HG02588 (cell line): Measurements from ENCODE around the gene EPG5.
"Not testable (repeated sequence)": the region's sequence is repeated elsewhere in the genome, so short reads cannot be mapped to it uniquely, and the experiment has no call there.

Source experiments
- ATAC-seq: cut with Tn5 transposase; IDR thresholded peaks from one replicate; pipeline ENCODE4 v1.9.1; 2021; ENCODE audit warnings: mild to moderate bottlenecking, moderate library complexity; ENCODE audit not compliant: unreplicated experiment

EPG5 gene

GRCh38 chr18:45841060-45841764 is 125.9 kb downstream of the EPG5 start:
- ATAC-seq: no peak

DNA sequence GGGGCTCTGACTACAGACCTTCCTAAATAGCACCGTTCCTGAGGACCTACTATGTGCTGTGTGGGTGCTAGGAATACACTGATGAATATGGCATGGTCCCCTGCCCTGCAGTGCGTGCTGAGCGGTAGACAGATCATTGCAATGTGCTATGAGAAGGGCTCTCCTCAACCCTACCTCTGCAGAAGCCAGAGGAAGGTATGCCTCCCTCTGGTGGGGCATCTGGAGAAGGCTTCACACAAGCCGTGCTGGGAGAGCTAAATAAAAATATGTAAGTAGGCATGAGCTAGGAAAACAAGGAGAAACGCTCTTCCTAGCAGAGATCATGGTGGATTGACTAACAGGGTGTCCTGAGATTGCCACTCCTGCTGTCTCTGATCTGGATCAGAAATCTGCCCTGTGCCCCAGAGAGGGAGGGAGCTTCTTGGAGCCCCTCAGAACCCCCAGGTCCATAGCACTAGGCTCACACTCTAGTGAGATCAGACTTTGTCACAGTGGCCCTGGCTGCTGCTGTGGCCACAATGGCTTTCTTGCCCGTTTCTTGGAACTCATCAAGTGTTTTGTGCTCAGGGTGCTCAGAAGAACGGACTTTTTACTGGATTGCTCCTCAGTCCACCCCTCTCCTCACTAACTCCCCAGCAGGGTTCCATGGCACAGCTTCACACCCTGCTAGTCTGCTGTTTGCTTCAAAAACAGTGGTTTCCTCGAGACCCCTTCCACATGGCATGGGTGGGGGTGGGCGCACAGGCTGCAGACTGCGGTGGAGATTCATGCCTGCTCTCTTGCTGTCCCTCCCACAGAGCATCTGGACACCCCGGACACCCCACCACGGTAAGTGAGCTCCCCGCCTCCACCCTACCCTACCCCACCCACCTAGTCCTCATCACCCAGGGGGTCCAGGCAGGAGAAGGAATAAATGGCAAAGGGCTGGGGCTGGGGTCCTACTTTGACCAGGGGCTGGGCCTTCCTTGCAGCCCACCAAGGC is 127.4 kb downstream of the EPG5 start:
- no peak for ATAC-seq

- no peak for ATAC-seq
Measured at GRCh38 chr18:45838302-45839070, 128.6 kb downstream of the EPG5 start.

DNA sequence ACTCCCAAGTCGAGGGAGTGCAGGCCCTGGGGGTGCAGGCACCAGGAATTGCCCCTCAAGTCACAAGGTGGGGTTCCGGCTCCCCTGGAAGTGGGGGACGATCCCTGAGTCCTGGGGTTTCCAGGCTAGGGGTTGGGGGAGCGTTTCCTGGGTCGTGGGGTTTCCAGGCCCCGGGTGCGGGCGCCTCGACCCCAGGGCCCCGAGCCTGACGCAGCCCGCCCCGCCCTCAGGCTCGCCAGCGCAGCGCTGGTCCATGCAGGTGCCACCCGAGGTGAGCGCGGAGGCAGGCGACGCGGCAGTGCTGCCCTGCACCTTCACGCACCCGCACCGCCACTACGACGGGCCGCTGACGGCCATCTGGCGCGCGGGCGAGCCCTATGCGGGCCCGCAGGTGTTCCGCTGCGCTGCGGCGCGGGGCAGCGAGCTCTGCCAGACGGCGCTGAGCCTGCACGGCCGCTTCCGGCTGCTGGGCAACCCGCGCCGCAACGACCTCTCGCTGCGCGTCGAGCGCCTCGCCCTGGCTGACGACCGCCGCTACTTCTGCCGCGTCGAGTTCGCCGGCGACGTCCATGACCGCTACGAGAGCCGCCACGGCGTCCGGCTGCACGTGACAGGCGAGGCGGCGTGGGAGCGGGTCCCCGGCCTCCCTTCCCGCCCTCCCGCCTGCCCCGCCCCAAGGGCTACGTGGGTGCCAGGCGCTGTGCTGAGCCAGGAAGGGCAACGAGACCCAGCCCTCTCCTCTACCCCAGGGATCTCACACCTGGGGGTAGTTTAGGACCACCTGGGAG is 129.7 kb downstream of the EPG5 start:
- no peak for ATAC-seq

DNA sequence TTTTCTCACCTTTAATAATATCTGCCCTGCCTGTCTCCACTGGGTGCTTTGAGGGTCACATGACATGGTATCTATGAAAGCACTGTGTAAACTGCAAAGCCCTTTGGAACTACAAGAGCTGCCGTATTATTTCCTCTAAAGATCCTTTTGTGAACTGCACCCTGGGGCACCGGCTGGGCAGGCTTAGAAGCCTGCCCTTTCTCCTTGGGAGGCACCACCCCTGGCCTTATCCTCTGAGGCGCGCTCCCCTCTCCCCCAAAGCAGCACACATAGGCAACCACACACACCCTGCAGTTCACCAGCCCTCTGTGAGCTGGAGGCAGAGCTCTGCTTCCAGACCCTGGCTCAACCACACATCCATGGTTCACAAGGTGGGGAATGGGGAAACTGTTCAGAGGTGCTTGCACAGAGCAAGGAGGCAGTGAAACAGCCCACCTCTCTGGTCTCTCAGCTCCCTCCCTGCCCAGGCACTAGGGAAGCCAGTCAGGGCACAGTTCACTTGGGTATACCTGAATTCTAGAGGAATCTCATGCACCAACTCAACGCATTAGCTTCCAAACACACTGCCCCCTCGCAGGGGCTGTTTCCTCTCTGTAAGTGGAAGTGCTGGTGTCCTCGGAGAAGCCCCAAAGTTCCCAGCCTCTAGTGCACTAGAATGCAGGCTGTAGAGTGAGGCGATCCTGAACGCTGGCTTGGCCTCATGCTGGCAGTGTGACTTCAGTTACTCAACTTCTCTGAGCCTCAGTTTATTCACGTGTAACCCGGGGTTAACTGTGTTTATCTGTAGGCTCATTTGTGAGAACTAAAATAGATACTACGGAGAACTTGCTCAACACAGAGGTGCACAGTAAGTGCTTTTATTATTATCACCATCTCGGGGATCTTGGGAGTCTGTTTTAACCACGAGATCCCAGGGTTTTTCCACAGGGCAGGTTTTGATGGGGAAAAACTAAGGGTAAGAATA is 130.6 kb downstream of the EPG5 start:
- ATAC-seq: no peak

DNA sequence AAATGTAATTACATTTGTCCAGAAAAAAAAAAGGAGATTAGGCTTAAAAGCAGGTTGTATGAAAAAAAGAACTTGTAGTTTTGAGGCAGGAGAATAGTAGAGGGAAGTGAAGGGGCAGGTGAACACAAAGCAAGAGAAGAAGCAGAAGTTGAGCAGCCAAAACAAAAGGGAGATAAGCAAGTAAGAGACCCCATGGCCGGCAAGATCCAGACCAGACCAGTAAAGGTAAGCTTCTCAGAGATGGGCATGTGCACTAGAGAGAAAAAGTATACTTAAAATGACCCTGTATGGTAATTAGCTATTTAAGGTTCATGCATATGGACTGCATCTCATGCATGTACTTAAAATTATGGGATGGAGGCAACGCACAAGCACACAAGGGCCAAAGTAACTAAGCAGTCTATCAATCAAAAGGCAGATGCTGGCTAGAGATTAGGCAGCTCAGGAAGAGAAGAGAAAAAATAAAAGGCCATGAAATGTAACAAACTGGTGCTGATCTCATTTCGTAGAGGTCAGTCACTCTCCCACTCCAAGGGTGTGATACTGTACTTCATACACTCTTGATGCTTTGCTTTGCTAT is 132.0 kb downstream of the EPG5 start:
- no peak for ATAC-seq

GRCh38 chr18:45834306-45834705 is 132.8 kb downstream of the EPG5 start:
- ATAC-seq: no peak

DNA sequence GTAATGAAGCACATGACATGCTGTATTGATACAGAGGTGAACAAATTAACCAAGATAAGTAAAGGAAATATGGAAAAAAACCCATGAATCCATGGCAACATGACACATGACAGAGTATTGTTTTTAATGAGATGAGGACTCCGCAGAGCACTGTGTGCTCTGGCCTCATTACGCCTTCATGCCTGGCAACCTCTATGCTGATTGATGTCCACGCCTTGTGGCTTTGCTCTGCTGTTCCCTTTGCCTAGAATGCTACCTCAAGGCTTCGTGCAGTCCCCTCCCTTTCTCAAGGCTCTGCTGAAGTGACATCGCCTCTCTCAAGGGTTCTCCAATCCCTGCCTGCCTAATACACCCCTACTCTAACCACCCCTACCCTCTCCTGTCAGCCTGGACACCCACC is 133.3 kb downstream of the EPG5 start:
- ATAC-seq: no peak

DNA sequence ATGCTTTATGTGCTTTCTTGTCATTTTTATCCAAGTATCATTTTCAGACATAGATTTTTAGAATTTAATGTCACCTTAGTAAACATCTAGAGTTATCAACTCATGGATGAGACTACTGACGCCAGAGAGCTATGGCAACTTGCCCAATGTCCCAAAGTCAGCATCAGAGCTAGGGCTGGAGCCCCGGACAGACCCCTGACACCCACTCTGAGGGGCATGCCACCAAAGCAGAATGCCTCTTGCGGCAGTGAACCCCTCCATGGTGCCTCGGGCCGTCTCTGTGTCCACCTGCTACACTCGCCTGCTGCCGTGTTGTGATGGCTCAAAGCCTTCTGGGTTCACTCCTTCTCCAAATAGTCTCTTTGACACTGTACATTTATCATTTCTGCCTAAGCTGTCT is 136.2 kb downstream of the EPG5 start:
- no peak for ATAC-seq

DNA sequence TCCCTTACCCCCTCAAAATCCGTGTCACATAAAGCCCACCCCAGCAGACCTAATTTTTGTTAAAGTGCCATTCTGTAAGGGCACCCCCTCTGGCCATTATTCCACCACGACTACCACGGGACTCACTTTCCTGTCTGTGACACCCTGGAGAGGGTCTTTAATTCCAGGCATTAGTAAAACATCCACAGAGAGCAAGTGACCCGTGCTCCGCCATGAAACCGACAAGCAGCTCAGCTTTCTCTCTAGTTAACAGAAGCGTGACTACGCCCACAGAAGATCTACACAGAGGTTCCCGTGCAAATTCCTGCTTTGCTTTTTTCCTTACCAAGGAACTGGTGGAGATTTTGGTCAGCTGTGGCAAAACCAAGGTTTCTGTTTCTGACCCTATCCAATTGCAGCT is 137.3 kb downstream of the EPG5 start:
- no peak for ATAC-seq

GRCh38 chr18:45828917-45829811 is 138.0 kb downstream of the EPG5 start:
- no peak for ATAC-seq

DNA sequence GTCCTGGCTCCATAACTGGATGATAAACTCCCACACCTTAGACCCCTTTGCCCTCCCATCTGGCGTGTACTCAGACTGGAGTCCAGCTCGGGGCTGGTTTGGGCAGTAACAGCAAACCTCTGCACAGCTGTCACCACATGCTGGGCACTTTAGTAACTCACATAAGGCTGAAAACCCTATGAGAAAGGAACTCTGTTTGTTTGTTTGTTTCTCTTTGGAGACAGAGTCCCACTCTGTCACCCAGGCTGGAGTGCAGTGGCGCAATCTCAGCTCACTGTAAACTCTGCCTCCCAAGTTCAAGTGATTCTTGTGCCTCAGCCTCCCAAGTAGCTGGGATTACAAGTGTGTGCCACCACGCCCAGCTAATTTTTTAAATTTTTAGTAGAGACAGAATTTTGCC is 140.4 kb downstream of the EPG5 start:
- ATAC-seq: not testable (repeated sequence)

GRCh38 chr18:45826084-45826483 is 141.0 kb downstream of the EPG5 start:
- ATAC-seq: no peak

DNA sequence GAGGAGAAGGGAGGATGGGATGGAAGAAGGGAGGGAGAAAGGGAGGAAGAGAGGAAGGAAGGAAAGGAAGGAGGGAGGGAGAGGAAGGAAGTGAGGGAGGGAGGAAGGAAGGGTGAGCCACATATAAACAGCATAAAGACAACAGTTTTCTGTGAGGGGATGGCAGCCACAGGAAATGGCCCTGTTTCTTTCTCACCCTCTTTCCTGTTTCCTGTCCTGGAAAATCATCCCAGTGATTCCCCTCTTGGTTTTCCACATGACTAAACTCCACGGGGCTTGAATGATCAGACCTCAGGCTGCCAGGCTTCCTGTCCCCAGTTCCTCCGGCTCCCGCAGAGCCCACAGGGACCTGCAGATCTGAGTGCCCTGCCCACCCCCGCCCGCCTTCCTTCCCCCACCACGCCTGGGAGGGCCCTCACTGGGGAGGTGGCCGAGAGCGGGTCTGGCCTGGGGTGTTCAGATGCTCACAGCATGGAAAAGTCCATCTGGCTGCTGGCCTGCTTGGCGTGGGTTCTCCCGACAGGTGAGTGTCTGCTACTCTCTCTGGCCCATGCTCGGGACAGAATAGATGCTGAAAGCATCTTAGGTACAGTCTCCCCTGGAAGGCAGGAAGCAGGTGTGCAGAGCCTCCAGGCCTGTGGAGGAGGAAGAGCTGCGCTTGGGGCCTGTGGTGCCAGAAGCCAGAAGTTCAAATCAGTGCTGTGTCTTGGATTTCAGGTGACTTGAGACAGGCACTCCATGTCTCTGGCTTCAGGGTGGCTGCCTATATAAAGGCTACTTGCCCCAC is 141.7 kb downstream of the EPG5 start, which contains the start of gene SIGLEC15:
Gene SIGLEC15, plus strand, starts transcription at position 418 of the 787 bp plus-strand sequence. Its CDS starts 54 bp downstream, at position 472.
- no peak for ATAC-seq

DNA sequence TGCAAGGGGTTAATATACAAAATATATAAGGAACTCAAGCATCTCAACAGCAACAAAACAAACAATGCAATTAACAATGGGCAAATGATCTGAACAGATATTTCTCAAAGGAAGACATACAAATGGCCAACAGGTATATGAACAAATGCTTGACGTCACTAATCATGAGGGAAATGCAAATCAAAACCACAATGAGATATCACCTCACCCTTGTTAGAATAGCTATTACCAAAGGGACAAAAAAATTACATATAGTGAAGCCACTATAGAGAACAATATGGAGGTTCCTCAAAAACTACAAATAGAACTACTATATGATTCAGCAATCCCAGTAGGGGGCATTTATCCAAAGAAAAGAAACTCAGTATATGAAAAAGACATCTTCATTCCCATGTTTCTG is 145.4 kb downstream of the EPG5 start:
- ATAC-seq: no peak

DNA sequence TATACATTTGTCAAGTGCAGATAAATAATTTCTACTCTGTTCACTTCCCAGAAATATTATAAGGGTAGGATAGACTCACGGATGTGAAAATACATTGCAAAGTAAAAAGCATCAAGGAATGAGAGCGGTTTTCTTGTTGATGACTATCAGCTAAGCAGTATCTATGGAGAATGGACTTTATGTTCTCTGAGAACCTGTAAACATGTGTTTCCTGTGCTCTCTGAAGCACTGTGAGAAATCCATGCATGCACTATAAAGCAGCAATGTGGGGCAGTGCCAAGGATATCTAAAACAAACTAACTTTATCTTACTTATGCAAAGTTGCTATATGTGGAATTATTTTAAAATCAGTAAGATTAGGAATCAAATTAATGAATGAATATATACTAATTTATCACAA is 146.1 kb downstream of the EPG5 start:
- ATAC-seq: no peak

DNA sequence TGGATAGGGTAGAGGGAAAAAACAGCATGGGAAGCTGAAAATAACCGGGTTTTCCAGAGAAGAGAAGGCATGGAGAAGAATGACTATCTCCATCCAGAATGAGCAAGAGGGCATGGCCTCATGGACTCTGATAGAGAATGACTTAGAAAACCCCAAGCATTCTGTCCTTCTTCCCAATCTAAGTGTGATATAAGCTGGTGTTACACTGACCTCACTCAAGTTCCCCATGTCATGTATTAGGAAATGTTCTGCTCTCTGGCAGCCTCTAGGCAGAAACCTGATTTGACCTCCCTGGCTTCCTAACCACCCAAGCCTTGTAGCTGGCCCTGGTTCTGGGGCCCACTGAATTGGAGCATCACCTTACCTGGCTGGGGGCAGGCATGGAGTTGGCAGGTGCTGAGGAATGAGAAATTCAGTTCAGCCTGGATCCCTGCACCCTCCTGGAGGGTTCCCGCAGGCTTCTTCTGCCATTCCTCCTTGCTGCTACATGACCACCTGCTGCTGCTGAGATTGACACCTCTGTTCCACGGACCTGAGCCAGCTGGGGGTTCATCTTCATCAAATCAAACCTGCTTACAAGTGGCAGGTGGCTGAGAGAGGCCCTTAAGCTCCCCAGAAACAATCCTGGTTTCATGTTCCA is 146.9 kb downstream of the EPG5 start:
- ATAC-seq: no peak
